ENCODE measurements around the gene CADM1.

Gene CADM1

GRCh38 chr11:115197031-115197430 is 307.2 kb downstream of the CADM1 start:
- no peaks in the 10 kb centered on the region for H3K4me1 Mint-ChIP-seq
- no peak overlapping the region for H3K4me3 Mint-ChIP-seq
- ATAC-seq, result no peak
- H3K9me3 Mint-ChIP-seq, result no peaks in the 10 kb centered on the region
- H3K27me3 Mint-ChIP-seq, result peaks cover 13% of the 10 kb centered on the region
- DNase-seq, result no peak
- H3K27ac Mint-ChIP-seq, result no peak overlapping the region

GRCh38 chr11:115194802-115195110 is 309.5 kb downstream of the CADM1 start:
- no peak overlapping the region for H3K27ac Mint-ChIP-seq
- H3K9me3 Mint-ChIP-seq, result no peaks in the 10 kb centered on the region
- no peak overlapping the region for H3K4me3 Mint-ChIP-seq
- no peaks in the 10 kb centered on the region for H3K4me1 Mint-ChIP-seq
- H3K27me3 Mint-ChIP-seq, result peaks cover 13% of the 10 kb centered on the region
- ATAC-seq (no peak), DNase-seq (no peak)

- Mint-ChIP-seq H3K4me3 (no peak overlapping the region), H3K9me3 (no peaks in the 10 kb centered on the region), H3K27ac (no peak overlapping the region), H3K27me3 (peaks cover 13% of the 10 kb centered on the region), H3K4me1 (no peaks in the 10 kb centered on the region)
- ATAC-seq (no peak), DNase-seq (no peak)
These were observed 310.1 kb downstream of the CADM1 start for GRCh38 chr11:115193914-115194801.

GRCh38 chr11:115191761-115192160 is 312.5 kb downstream of the CADM1 start:
- ATAC-seq (no peak), DNase-seq (no peak)
- Mint-ChIP-seq H3K27ac (no peak overlapping the region), H3K4me1 (no peaks in the 10 kb centered on the region), H3K4me3 (no peak overlapping the region), H3K27me3 (peaks cover 13% of the 10 kb centered on the region), H3K9me3 (no peaks in the 10 kb centered on the region)

- Mint-ChIP-seq H3K4me3 (no peak overlapping the region), H3K27ac (no peak overlapping the region), H3K27me3 (peaks cover 13% of the 10 kb centered on the region), H3K9me3 (no peaks in the 10 kb centered on the region), H3K4me1 (no peaks in the 10 kb centered on the region)
- DNase-seq (no peak), ATAC-seq (no peak)
These were observed 314.0 kb downstream of the CADM1 start for GRCh38 chr11:115190196-115190595.

- ATAC-seq (no peak), DNase-seq (no peak)
- H3K27ac Mint-ChIP-seq, result no peak overlapping the region
- H3K27me3 Mint-ChIP-seq, result peaks cover 3% of the 10 kb centered on the region
- H3K9me3 Mint-ChIP-seq, result no peaks in the 10 kb centered on the region
- H3K4me1 Mint-ChIP-seq, result no peaks in the 10 kb centered on the region
- no peak overlapping the region for H3K4me3 Mint-ChIP-seq
These were observed 315.3 kb downstream of the CADM1 start for GRCh38 chr11:115188898-115189278.

- DNase-seq (no peak), ATAC-seq (no peak)
- Mint-ChIP-seq H3K4me3 (no peak overlapping the region), H3K9me3 (no peaks in the 10 kb centered on the region), H3K4me1 (no peaks in the 10 kb centered on the region), H3K27me3 (no peaks in the 10 kb centered on the region), H3K27ac (no peak overlapping the region)
These were observed 315.9 kb downstream of the CADM1 start for GRCh38 chr11:115188188-115188897.

GRCh38 chr11:115185931-115186330 is 318.3 kb downstream of the CADM1 start:
- Mint-ChIP-seq H3K4me1 (no peaks in the 10 kb centered on the region), H3K27ac (no peak overlapping the region), H3K4me3 (no peak overlapping the region), H3K27me3 (no peaks in the 10 kb centered on the region), H3K9me3 (no peaks in the 10 kb centered on the region)
- ATAC-seq (no peak), DNase-seq (no peak)

GRCh38 chr11:115185507-115185906 is 318.7 kb downstream of the CADM1 start:
- no peaks in the 10 kb centered on the region for H3K27me3 Mint-ChIP-seq
- no peak for ATAC-seq
- H3K4me3 Mint-ChIP-seq, result no peak overlapping the region
- H3K9me3 Mint-ChIP-seq, result no peaks in the 10 kb centered on the region
- H3K27ac Mint-ChIP-seq, result no peak overlapping the region
- no peak for DNase-seq
- H3K4me1 Mint-ChIP-seq, result no peaks in the 10 kb centered on the region

GRCh38 chr11:115184901-115185300 is 319.3 kb downstream of the CADM1 start:
- H3K27me3 Mint-ChIP-seq, result no peaks in the 10 kb centered on the region
- no peaks in the 10 kb centered on the region for H3K4me1 Mint-ChIP-seq
- H3K9me3 Mint-ChIP-seq, result no peaks in the 10 kb centered on the region
- no peak for ATAC-seq
- no peak overlapping the region for H3K4me3 Mint-ChIP-seq
- no peak for DNase-seq
- no peak overlapping the region for H3K27ac Mint-ChIP-seq

GRCh38 chr11:115183830-115184229 is 320.4 kb downstream of the CADM1 start:
- Mint-ChIP-seq H3K27ac (no peak overlapping the region), H3K9me3 (no peaks in the 10 kb centered on the region), H3K27me3 (no peaks in the 10 kb centered on the region), H3K4me1 (no peaks in the 10 kb centered on the region), H3K4me3 (no peak overlapping the region)
- DNase-seq (no peak), ATAC-seq (no peak)

GRCh38 chr11:115183136-115183535 is 321.1 kb downstream of the CADM1 start:
- no peak for DNase-seq
- no peak overlapping the region for H3K27ac Mint-ChIP-seq
- H3K4me3 Mint-ChIP-seq, result no peak overlapping the region

GRCh38 chr11:115182282-115182955 is 321.8 kb downstream of the CADM1 start:
- Mint-ChIP-seq H3K4me1 (no peaks in the 10 kb centered on the region), H3K9me3 (no peaks in the 10 kb centered on the region), H3K4me3 (no peak overlapping the region), H3K27me3 (no peaks in the 10 kb centered on the region), H3K27ac (no peak overlapping the region)
- no peak for DNase-seq
- ATAC-seq, result no peak

More at GRCh38 chr11:115183136-115183535, 321.1 kb downstream of the CADM1 start:
- ATAC-seq, result no peak
- Mint-ChIP-seq H3K9me3 (no peaks in the 10 kb centered on the region), H3K27me3 (no peaks in the 10 kb centered on the region), H3K4me1 (no peaks in the 10 kb centered on the region)

- no peaks in the 10 kb centered on the region for H3K9me3 Mint-ChIP-seq
- no peak for DNase-seq
- no peak for ATAC-seq
- H3K4me3 Mint-ChIP-seq, result no peak overlapping the region
- no peaks in the 10 kb centered on the region for H3K4me1 Mint-ChIP-seq
- H3K27me3 Mint-ChIP-seq, result no peaks in the 10 kb centered on the region
- no peak overlapping the region for H3K27ac Mint-ChIP-seq
These were observed 322.7 kb downstream of the CADM1 start for GRCh38 chr11:115181538-115181937.

- Mint-ChIP-seq H3K4me3 (no peak overlapping the region), H3K27me3 (no peaks in the 10 kb centered on the region)
These were observed 323.9 kb downstream of the CADM1 start for GRCh38 chr11:115180272-115180671.

GRCh38 chr11:115179636-115180035 is 324.6 kb downstream of the CADM1 start:
- Mint-ChIP-seq H3K27me3 (no peaks in the 10 kb centered on the region), H3K27ac (no peak overlapping the region), H3K9me3 (no peaks in the 10 kb centered on the region), H3K4me1 (no peaks in the 10 kb centered on the region), H3K4me3 (no peak overlapping the region)
- DNase-seq (no peak), ATAC-seq (no peak)

More at GRCh38 chr11:115180272-115180671, 323.9 kb downstream of the CADM1 start:
- no peaks in the 10 kb centered on the region for H3K9me3 Mint-ChIP-seq
- no peaks in the 10 kb centered on the region for H3K4me1 Mint-ChIP-seq
- ATAC-seq (no peak), DNase-seq (no peak)
- H3K27ac Mint-ChIP-seq, result no peak overlapping the region

All from stimulated activated naive CD8-positive, alpha-beta T cell treated with anti-CD3 and anti-CD28 coated beads, Interleukin-15, amount 100 ng/mL, for 72 hours (primary cell).